Fibroblast of villous mesenchyme (primary cell): Measurements from ENCODE around the gene TENT4A. TPM values are rescaled to one million over a fixed set of nuclear protein-coding genes. Genes with fewer than 3 reads are reported as not detected.
A peak's percentile ranks its signal among the peaks of the same experiment; 100 is the strongest.

ENCODE experiments used
- DNase-seq: peaks from one replicate; pipeline ENCODE4 v3.0.0-alpha.2; 2010; ENCODE audit warnings: low read depth
- H3K4me3 ChIP-seq: 2 replicates; pipeline ENCODE4 v1.5.1; 2011; ENCODE audit warnings: low read depth, mild to moderate bottlenecking, low read length
- total RNA-seq: library from RNA; depleted of rRNA; stranded (reverse); fragments of >200 nt; gene quantifications from 2 replicates; pipeline ENCODE4 v1.2.3, GENCODE V29; 2012
- TF ChIP-seq, protein P1 (sequence below): IDR thresholded peaks from 2 replicates; pipeline ENCODE4 v1.5.1; 2012; ENCODE audit warnings: low read depth, mild to moderate bottlenecking, low read length; ENCODE audit not compliant: insufficient read depth

TENT4A gene
- total RNA-seq, 1 donor, result 23.3 TPM

DNA sequence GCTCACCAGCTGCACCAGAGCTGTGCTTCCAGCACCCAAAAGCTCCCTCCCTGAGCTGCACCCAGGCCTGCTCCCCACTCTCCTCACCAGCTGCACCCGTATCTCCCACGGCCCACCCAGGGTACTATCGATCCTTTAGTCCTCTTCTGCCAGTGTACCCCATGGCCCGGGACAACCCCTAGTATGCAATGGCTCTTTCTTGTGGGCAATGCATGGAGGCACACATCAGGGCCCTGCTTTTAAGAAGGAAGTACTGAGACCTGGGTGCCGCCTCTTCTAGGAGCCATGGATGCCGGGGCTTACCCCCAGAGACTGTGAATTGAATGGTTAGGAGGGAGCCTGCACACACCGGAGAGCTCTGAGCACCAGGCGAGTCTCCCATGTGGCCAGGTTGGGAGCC is 49.5 kb downstream of the TENT4A start:
- no peak for DNase-seq
- TF ChIP-seq, protein P1, sequence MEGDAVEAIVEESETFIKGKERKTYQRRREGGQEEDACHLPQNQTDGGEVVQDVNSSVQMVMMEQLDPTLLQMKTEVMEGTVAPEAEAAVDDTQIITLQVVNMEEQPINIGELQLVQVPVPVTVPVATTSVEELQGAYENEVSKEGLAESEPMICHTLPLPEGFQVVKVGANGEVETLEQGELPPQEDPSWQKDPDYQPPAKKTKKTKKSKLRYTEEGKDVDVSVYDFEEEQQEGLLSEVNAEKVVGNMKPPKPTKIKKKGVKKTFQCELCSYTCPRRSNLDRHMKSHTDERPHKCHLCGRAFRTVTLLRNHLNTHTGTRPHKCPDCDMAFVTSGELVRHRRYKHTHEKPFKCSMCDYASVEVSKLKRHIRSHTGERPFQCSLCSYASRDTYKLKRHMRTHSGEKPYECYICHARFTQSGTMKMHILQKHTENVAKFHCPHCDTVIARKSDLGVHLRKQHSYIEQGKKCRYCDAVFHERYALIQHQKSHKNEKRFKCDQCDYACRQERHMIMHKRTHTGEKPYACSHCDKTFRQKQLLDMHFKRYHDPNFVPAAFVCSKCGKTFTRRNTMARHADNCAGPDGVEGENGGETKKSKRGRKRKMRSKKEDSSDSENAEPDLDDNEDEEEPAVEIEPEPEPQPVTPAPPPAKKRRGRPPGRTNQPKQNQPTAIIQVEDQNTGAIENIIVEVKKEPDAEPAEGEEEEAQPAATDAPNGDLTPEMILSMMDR, result no peak
- no peak overlapping the region for H3K4me3 ChIP-seq

DNA sequence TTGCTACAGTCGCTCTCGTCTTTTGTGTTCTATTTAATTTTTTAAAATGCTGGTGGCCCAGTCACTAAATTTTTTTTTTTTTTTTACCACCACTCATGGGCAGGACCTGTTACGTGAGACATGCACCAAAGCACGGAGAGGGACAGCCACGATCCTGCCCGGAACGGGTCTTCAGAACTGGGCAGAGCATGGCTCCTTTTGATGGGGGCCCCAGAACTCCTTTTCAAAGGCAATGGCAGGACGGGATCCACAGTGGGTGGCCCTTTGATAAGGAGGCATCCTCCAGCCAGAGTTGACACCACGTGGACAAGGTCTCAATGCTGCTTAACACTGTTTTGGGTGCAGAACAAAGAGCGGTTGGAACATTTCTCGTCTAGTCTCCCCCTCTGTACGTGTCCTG is 50.0 kb downstream of the TENT4A start:
- TF ChIP-seq, protein P1, result no peak
- no peak overlapping the region for H3K4me3 ChIP-seq
- no peak for DNase-seq

DNA sequence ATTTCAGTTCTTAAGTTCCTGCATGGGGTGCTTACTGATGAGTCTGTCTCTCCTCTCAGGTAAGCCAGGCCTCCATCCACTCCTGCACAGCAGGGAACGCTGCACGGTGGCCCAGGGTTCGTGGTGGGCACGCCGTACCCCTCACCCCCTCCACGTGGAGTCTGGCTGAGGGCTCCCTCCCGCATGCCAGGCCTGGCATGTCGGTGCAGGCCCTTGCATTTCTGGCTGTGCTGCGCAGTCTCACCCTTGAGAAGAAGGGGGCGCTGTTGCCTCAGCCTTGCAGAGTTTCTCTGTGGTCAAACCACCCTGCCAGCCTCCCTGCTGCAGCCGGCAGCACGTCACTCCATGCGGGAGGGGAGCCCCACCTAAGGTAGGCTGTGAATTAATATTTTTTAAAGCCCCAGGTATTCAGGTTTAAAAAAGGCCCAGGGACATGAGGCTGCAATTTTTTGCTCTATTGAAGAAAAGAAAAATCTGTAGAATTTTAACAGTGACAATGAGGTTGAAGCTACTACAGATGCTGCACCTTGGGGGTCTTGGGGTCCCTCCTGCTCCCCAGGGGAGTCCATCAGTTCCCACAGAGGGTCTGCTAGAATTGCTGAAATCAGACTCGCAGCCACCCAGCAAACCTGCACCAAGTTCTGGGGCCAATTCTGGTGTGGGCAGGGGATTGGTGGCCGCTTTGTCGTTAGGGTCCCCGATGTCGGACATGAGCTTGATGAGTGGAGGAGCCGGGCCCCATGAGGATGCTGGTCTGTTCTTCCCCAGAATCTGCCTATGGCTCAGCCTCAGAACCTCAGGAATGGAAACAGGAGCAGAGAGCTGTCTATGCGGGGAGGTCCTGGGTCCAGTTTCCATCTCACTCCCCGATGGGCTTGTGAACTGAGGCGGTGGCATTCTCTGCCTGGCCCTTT is 52.6 kb downstream of the TENT4A start:
- DNase-seq, result peak; percentile 72
- H3K4me3 ChIP-seq, result no peak overlapping the region
- TF ChIP-seq, protein P1, result peak; percentile 93

DNA sequence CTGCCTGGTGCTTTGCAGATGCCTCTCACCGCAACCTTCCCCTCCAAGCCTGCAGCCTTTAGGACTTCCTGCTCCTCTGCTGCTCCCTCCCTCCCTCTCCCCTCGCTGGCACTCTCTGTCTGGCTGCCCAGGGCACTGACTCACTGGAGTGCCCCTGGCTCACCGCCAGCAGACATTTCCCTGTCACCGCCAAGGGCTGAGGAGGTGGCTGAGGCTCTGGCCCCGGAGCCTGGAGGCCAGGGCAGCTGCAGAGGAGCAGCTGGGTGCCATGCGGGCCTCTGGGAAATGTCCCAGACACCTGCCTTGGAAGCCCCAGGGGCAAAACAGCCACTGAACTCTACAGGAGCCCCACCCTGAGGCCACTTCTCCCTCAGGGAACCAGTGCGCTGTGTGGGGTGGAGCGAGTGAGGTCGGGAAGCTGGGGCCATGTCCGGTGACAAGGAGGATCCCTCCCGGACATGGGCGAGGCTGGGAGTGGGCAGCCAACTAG is 53.4 kb downstream of the TENT4A start:
- DNase-seq, result peak; percentile 54
- H3K4me3 ChIP-seq, result no peak overlapping the region
- TF ChIP-seq, protein P1, result no peak

DNA sequence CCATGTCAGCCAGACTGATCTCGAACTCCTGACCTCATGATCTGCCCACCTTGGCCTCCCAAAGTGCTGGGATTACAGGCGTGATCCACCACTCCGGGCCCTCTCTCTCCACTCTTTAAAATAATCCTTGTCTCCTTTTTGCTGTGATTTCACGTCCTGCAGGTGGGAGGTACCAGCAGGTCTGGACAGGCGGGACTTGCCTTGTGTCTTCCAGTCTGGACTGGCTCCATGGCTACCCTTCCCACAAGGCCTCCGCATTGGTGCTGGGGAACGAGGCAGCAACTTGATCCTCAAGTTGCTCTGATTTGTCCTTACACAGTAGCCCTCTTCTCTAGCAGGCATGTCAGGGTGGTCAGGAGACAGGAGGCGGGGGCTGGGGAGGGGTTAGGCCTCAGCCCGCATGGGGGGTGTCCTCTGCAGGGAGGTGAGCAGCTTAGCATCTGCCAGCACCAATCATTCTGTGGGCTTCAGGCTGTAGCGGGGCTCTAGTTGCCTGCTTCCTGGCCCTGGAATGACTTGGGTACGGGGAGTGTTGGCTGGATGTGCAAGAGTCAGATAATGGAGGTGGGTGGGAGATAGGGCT is 54.3 kb downstream of the TENT4A start:
- no peak overlapping the region for H3K4me3 ChIP-seq
- TF ChIP-seq, protein P1, result no peak
- no peak for DNase-seq

DNA sequence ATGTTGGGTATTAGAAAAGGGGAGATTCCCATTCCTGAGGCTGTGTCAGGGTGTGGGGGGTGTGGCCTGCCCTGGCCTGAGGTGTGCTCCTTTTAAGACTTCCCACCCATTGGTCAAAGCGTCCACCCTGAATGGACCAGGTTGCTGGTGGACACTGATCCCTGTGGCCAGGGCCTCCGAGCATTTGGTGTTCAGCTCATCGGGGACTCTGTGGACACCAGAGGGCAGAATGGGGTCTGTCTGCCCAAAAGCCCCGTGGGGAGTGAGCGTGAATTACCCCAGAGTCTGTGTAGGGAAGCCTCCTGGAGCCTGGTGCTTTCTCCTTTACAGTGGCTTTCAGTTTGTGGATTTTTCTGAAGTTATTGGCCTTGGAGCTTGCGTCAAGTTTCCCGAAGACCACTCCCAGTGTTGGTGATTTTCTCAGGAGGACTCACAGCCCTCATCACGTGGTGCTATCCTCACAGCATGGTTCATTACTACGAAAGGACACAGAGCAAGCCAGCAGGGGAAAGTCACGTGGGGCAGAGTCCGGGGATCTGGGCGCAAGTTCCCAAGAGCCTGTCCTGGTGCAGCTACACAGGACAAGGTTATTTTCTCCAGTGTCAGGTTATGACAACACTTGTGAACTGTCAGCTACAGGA is 55.5 kb downstream of the TENT4A start:
- no peak for DNase-seq
- H3K4me3 ChIP-seq, result no peak overlapping the region

More for the DNA sequence above, 55.5 kb downstream of the TENT4A start:
- TF ChIP-seq, protein P1, result peak; percentile 15
